HS-5 (cell line): ENCODE data around the gene RMP24.
"Not testable (repeated sequence)": the region's sequence is repeated elsewhere in the genome, so short reads cannot be mapped to it uniquely, and the experiment has no call there.

ENCODE experiments used
- DNase-seq: peaks from one replicate; pipeline ENCODE4 v3.0.0-alpha.2; 2012; ENCODE audit warnings: low read depth

The RMP24 gene

GRCh38 chr18:35968278-35968880 lies 4.1 kb upstream of the RMP24 start:
- DNase-seq, result no peak

- DNase-seq, result no peak
Observed at GRCh38 chr18:35969676-35970075, 2.8 kb upstream of the RMP24 start.

GRCh38 chr18:35971661-35972196 lies 750 bp upstream of the RMP24 start:
- no peak for DNase-seq

GRCh38 chr18:35973650-35974049 lies 1.2 kb downstream of the RMP24 start:
- no peak for DNase-seq

- DNase-seq, result no peak
Observed at GRCh38 chr18:35974181-35974580, 1.7 kb downstream of the RMP24 start.

- no peak for DNase-seq
Observed at GRCh38 chr18:35979112-35979511, 6.6 kb downstream of the RMP24 start.

- peak; percentile 80 for DNase-seq
Observed at GRCh38 chr18:35982409-35983114, 10.1 kb downstream of the RMP24 start.

GRCh38 chr18:35983147-35983546 lies 10.7 kb downstream of the RMP24 start:
- DNase-seq, result no peak

- peak; percentile 65 for DNase-seq
Observed at GRCh38 chr18:35983818-35984217, 11.3 kb downstream of the RMP24 start.

- no peak for DNase-seq
Observed at GRCh38 chr18:35991696-35992095, 19.2 kb downstream of the RMP24 start.

- no peak for DNase-seq
Observed at GRCh38 chr18:35993013-35993412, 20.5 kb downstream of the RMP24 start.

GRCh38 chr18:35998967-35999366 lies 26.5 kb downstream of the RMP24 start:
- no peak for DNase-seq

GRCh38 chr18:35999925-36000324 lies 27.4 kb downstream of the RMP24 start:
- DNase-seq, result no peak

GRCh38 chr18:36006997-36007396 lies 34.5 kb downstream of the RMP24 start:
- DNase-seq, result no peak

GRCh38 chr18:36009214-36009613 lies 36.7 kb downstream of the RMP24 start:
- DNase-seq, result no peak

GRCh38 chr18:36012891-36013290 lies 40.4 kb downstream of the RMP24 start:
- no peak for DNase-seq

GRCh38 chr18:36015629-36016028 lies 43.1 kb downstream of the RMP24 start:
- no peak for DNase-seq

- no peak for DNase-seq
Observed at GRCh38 chr18:36017232-36017631, 44.8 kb downstream of the RMP24 start.

GRCh38 chr18:36020174-36020711 lies 47.8 kb downstream of the RMP24 start:
- DNase-seq, result no peak

GRCh38 chr18:36023336-36023735 lies 50.9 kb downstream of the RMP24 start:
- DNase-seq, result no peak

GRCh38 chr18:36024241-36024640 lies 51.8 kb downstream of the RMP24 start:
- not testable (repeated sequence) for DNase-seq

GRCh38 chr18:36025025-36025424 lies 52.5 kb downstream of the RMP24 start:
- DNase-seq, result no peak

- no peak for DNase-seq
Observed at GRCh38 chr18:36028859-36029258, 56.4 kb downstream of the RMP24 start.
